Neuronal stem cell (in vitro differentiated cells): ENCODE data around the gene ETV4.

Source experiments
- DNase-seq: peaks from one replicate; pipeline ENCODE4 v3.0.0-alpha.2; 2013; ENCODE audit warnings: low spot score
- H2AFZ ChIP-seq: one replicate; pipeline ENCODE4 v1.6.1; 2013; ENCODE audit warnings: mild to moderate bottlenecking, low read length, inconsistent platforms
- H2AK5ac ChIP-seq: 2 replicates; pipeline ENCODE4 v1.6.1; 2013; ENCODE audit warnings: low read depth, mild to moderate bottlenecking, inconsistent platforms, low read length, moderate library complexity, mixed read lengths
- H2BK120ac ChIP-seq: 2 replicates; pipeline ENCODE4 v1.6.1; 2013; ENCODE audit warnings: low read depth, mild to moderate bottlenecking, inconsistent platforms, low read length, moderate library complexity, mixed read lengths
- H2BK12ac ChIP-seq: one replicate; pipeline ENCODE4 v1.6.1; 2013; ENCODE audit warnings: low read length, inconsistent platforms
- H2BK15ac ChIP-seq: 2 replicates; pipeline ENCODE4 v1.6.1; 2013; ENCODE audit warnings: mild to moderate bottlenecking, low read length, inconsistent platforms, mixed read lengths
- H2BK5ac ChIP-seq: one replicate; pipeline ENCODE4 v1.6.1; 2013; ENCODE audit warnings: inconsistent platforms, mild to moderate bottlenecking, low read length, moderate library complexity
- H3K14ac ChIP-seq: one replicate; pipeline ENCODE4 v1.6.1; 2013; ENCODE audit warnings: low read length, inconsistent platforms
- H3K18ac ChIP-seq: 2 replicates; pipeline ENCODE4 v1.6.1; 2013; ENCODE audit warnings: low read length, inconsistent platforms
- H3K23ac ChIP-seq: 2 replicates; pipeline ENCODE4 v1.6.1; 2013; ENCODE audit warnings: low read depth, mild to moderate bottlenecking, mixed read lengths, low read length, inconsistent platforms; ENCODE audit not compliant: poor library complexity
- H3K27ac ChIP-seq: replicated peaks from 3 replicates; pipeline ENCODE4 v1.5.1; 2013; ENCODE audit warnings: low read length, inconsistent platforms
- H3K27me3 ChIP-seq, 3 experiments: 2 replicates each; pipeline ENCODE4 v1.6.1; 2013; ENCODE audit warnings: low read length in 3 of 3, mild to moderate bottlenecking in 2 of 3, inconsistent platforms in 1 of 3, low read depth in 1 of 3, mixed read lengths in 1 of 3, moderate library complexity in 1 of 3; ENCODE audit not compliant: control insufficient read depth in 3 of 3, insufficient read depth in 3 of 3
- H3K36me3 ChIP-seq, 2 donors: replicated peaks in 1 of 2; 2 replicates each; pipeline ENCODE4 v1.6.1; 2013; ENCODE audit warnings: low read length in 2 of 2; ENCODE audit not compliant: control insufficient read depth in 2 of 2, insufficient read depth in 2 of 2
- H3K4ac ChIP-seq: 2 replicates; pipeline ENCODE4 v1.6.1; 2013; ENCODE audit warnings: inconsistent platforms, mild to moderate bottlenecking, low read length, moderate library complexity
- H3K4me1 ChIP-seq, 2 donors: 1 replicate in 1 of 2; 2 replicates in 1 of 2; pipeline ENCODE4 v1.6.1; 2013; ENCODE audit warnings: low read length in 2 of 2, low read depth in 1 of 2; ENCODE audit not compliant: control insufficient read depth in 2 of 2, insufficient read depth in 1 of 2
- H3K4me2 ChIP-seq: one replicate; pipeline ENCODE4 v1.6.1; 2013; ENCODE audit warnings: mild to moderate bottlenecking, low read length, inconsistent platforms; ENCODE audit not compliant: insufficient read depth, poor library complexity, severe bottlenecking
- H3K4me3 ChIP-seq, 2 donors: 2 replicates each; pipeline ENCODE4 v1.5.1; 2013; ENCODE audit warnings: low read length in 2 of 2, mild to moderate bottlenecking in 2 of 2, inconsistent platforms in 1 of 2, moderate library complexity in 1 of 2
- H3K79me1 ChIP-seq: one replicate; pipeline ENCODE4 v1.6.1; 2013; ENCODE audit warnings: low read depth, mild to moderate bottlenecking, inconsistent platforms, low read length, moderate library complexity
- H3K9ac ChIP-seq: one replicate; pipeline ENCODE4 v1.6.1; 2013; ENCODE audit warnings: mild to moderate bottlenecking, low read depth, low read length, inconsistent platforms; ENCODE audit not compliant: poor library complexity
- H3K9me3 ChIP-seq, 2 donors: replicated peaks in 1 of 2; 2 replicates each; pipeline versions ENCODE3 to v1.6.1; 2013; ENCODE audit warnings: low read length in 2 of 2, mild to moderate bottlenecking in 2 of 2, inconsistent platforms in 1 of 2, low read depth in 1 of 2, mixed read lengths in 1 of 2, moderate library complexity in 1 of 2; ENCODE audit not compliant: control insufficient read depth in 2 of 2, insufficient read depth in 1 of 2
- H4K8ac ChIP-seq: one replicate; pipeline ENCODE4 v1.6.1; 2013; ENCODE audit warnings: low read depth, mild to moderate bottlenecking, inconsistent platforms, low read length, moderate library complexity
- H4K91ac ChIP-seq: one replicate; pipeline ENCODE4 v1.6.1; 2013; ENCODE audit warnings: low read length, low read depth, mild to moderate bottlenecking, inconsistent platforms; ENCODE audit not compliant: poor library complexity
- WGBS, 2 donors: extraction: QIAGEN DNeasy Blood & Tissue Kit; methylation state at CpG; one replicate each; pipeline ENCODE4 v1.1.7; 2013; ENCODE audit warnings: missing lambda C conversion rate in 2 of 2, mixed read lengths in 1 of 2; ENCODE audit not compliant: insufficient read length in 2 of 2, insufficient replicate concordance in 1 of 2; ENCODE audit errors: extremely low coverage in 2 of 2; 5-methylcytosine and 5-hydroxymethylcytosine counted together

Gene ETV4

DNA sequence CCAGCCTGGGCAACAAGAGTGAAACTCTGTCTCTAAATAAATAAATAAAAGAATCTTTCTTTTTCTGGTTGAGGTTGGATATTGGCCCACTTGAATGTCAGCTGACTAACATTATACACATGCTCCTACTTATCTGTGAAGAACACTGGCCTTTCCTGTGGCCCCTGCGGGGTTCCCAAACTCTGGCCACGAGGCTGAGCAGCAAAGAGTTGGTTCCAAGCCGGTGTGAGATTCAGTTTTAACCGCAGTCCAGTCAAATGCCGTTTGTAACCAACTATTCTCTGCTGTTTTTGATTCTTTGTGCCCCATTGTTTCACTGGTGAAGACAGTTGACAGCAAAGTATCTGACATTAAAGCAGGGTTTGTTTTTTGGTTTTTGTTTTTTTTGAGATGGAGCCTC is 11.2 kb downstream of the ETV4 start:
- no peak overlapping the region for H3K14ac ChIP-seq
- DNase-seq, result no peak
- no peak overlapping the region for H2AFZ ChIP-seq
- H2BK15ac ChIP-seq, result no peak overlapping the region
- no peaks in the 10 kb centered on the region for H3K79me1 ChIP-seq
- H3K27me3 ChIP-seq, result peaks cover 0 to 2% (median 0%) of the 10 kb centered on the region in 3 experiments
- H3K27ac ChIP-seq, result no peak overlapping the region
- H4K8ac ChIP-seq, result no peak overlapping the region
- H3K36me3 ChIP-seq, result peaks cover 0 to 55% of the 10 kb centered on the region in 2 donors
- no peak overlapping the region for H3K4me3 ChIP-seq
- H3K4ac ChIP-seq, result no peak overlapping the region
- no peak overlapping the region for H3K23ac ChIP-seq
- H3K9ac ChIP-seq, result no peak overlapping the region
- H3K18ac ChIP-seq, result no peak overlapping the region
- peaks cover 15 to 22% of the 10 kb centered on the region in 2 donors for H3K4me1 ChIP-seq
- no peak overlapping the region for H2BK5ac ChIP-seq
- H2BK120ac ChIP-seq, result no peak overlapping the region
- no peak overlapping the region for H3K4me2 ChIP-seq
- no peak overlapping the region for H2AK5ac ChIP-seq
- H4K91ac ChIP-seq, result no peak overlapping the region
- no peaks in the 10 kb centered on the region for H3K9me3 ChIP-seq
- no CpG with 5 or more reads among the region's 5 CpGs for WGBS, 2 donors
- H2BK12ac ChIP-seq, result no peak overlapping the region

DNA sequence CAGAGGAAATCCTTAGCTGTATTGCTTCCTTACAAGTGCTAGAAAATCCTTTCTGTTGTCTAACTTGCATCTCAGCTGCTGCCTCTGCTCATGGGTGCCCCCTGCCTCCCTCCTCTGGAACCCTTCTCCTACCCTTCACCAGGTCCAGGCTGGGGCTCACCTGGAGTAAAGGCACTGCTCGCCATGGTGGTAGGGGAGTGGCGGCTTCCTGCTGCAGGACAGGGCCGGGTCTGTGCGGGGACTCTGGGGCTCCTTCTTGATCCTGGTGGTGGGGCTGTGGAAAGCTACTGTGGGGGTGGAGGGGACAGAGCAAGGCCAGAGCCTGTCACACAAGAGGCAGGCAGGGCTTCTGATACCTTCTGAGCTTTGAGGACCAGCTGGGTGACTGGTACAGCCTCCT is 12.4 kb downstream of the ETV4 start:
- H4K8ac ChIP-seq, result no peak overlapping the region
- no peak overlapping the region for H3K4me2 ChIP-seq
- H2BK12ac ChIP-seq, result no peak overlapping the region
- no peak overlapping the region for H3K18ac ChIP-seq
- no peak overlapping the region for H2BK5ac ChIP-seq
- no peak overlapping the region for H3K4me3 ChIP-seq
- peaks cover 0 to 61% of the 10 kb centered on the region in 2 donors for H3K36me3 ChIP-seq
- H3K4ac ChIP-seq, result no peak overlapping the region
- H3K4me1 ChIP-seq, result peaks cover 21 to 32% of the 10 kb centered on the region in 2 donors
- peaks cover 0 to 2% (median 0%) of the 10 kb centered on the region in 3 experiments for H3K27me3 ChIP-seq
- no peaks in the 10 kb centered on the region for H3K79me1 ChIP-seq
- H3K9ac ChIP-seq, result no peak overlapping the region
- no peak overlapping the region for H2BK120ac ChIP-seq
- no peaks in the 10 kb centered on the region for H3K9me3 ChIP-seq
- no peak overlapping the region for H2BK15ac ChIP-seq
- no peak overlapping the region for H2AK5ac ChIP-seq
- H4K91ac ChIP-seq, result no peak overlapping the region
- no peak overlapping the region for H3K23ac ChIP-seq
- no peak for DNase-seq
- no peak overlapping the region for H3K14ac ChIP-seq
- no peak overlapping the region for H3K27ac ChIP-seq
- no CpG with 5 or more reads among the region's 4 CpGs for WGBS, 2 donors
- no peak overlapping the region for H2AFZ ChIP-seq

DNA sequence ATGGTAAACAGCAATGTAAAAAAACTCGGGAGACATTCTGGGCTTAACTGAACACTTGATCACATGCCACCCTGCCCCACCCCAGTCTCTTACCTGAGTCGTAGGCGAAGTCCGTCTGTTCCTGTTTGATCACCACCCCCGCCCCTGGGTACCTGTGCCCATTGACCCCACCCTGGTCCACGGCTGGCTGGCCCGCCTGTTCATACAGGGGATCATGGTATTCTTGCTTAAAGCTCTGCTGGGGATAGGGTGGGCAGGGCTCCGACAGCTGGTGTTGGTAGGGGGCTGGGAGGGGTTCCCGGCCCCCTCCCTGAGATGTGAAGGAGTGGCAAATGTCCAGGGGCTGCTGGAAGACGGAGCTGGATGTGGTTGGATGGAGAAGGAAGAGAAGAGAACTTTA is 13.6 kb downstream of the ETV4 start:
- no CpG with 5 or more reads among the region's 10 CpGs for WGBS, 2 donors
- H3K4me3 ChIP-seq, result no peak overlapping the region
- no peak overlapping the region for H3K14ac ChIP-seq
- H2BK5ac ChIP-seq, result no peak overlapping the region
- H4K91ac ChIP-seq, result no peak overlapping the region
- H3K23ac ChIP-seq, result no peak overlapping the region
- H3K9ac ChIP-seq, result no peak overlapping the region
- no peak overlapping the region for H2BK15ac ChIP-seq
- H2BK12ac ChIP-seq, result no peak overlapping the region
- H2AFZ ChIP-seq, result no peak overlapping the region
- H3K4me1 ChIP-seq, result peaks cover 24 to 32% of the 10 kb centered on the region in 2 donors
- no peak overlapping the region for H2BK120ac ChIP-seq
- peaks cover 0 to 69% of the 10 kb centered on the region in 2 donors for H3K36me3 ChIP-seq
- no peaks in the 10 kb centered on the region for H3K9me3 ChIP-seq
- no peak overlapping the region for H4K8ac ChIP-seq
- DNase-seq, result no peak
- no peak overlapping the region for H3K4me2 ChIP-seq
- no peak overlapping the region for H3K4ac ChIP-seq
- H3K18ac ChIP-seq, result no peak overlapping the region
- peaks cover 0 to 2% (median 0%) of the 10 kb centered on the region in 3 experiments for H3K27me3 ChIP-seq
- no peaks in the 10 kb centered on the region for H3K79me1 ChIP-seq
- no peak overlapping the region for H2AK5ac ChIP-seq
- H3K27ac ChIP-seq, result no peak overlapping the region

DNA sequence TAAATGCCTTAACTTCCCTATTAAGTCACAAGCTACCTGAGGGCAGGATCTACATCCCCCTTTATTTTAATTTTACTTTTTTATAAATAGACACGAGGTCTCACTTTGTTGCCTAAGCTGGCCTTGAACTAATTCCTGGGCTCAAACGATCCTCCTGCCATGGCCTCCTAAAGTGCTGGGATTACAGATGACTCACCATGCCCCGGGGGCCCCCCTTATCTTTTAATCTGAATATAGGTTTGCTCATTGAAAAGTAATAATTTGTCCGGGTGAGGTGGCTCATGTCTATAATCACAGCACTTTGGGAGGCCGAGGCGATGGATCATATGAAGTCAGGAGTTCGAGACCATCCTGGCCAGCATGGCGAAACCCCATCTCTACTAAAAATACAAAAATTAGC is 14.2 kb downstream of the ETV4 start:
- H3K23ac ChIP-seq, result no peak overlapping the region
- peaks cover 0 to 2% (median 0%) of the 10 kb centered on the region in 3 experiments for H3K27me3 ChIP-seq
- H3K4ac ChIP-seq, result no peak overlapping the region
- no peak overlapping the region for H4K91ac ChIP-seq
- WGBS, 2 donors, result no CpG with 5 or more reads among the region's 8 CpGs
- H3K18ac ChIP-seq, result no peak overlapping the region
- DNase-seq, result no peak
- H3K9me3 ChIP-seq, result no peaks in the 10 kb centered on the region
- H3K4me3 ChIP-seq, result no peak overlapping the region
- H3K27ac ChIP-seq, result no peak overlapping the region
- H2BK5ac ChIP-seq, result no peak overlapping the region
- no peak overlapping the region for H3K14ac ChIP-seq
- no peak overlapping the region for H2AFZ ChIP-seq
- H2BK120ac ChIP-seq, result no peak overlapping the region
- no peak overlapping the region for H2AK5ac ChIP-seq
- peaks cover 2 to 74% of the 10 kb centered on the region in 2 donors for H3K36me3 ChIP-seq
- no peak overlapping the region for H3K4me2 ChIP-seq
- no peak overlapping the region for H3K9ac ChIP-seq
- no peak overlapping the region for H4K8ac ChIP-seq
- no peak overlapping the region for H2BK15ac ChIP-seq
- no peaks in the 10 kb centered on the region for H3K79me1 ChIP-seq
- H3K4me1 ChIP-seq, result peaks cover 24 to 37% of the 10 kb centered on the region in 2 donors
- H2BK12ac ChIP-seq, result no peak overlapping the region
